ENCODE results near the gene AK2.

GRCh38 chr1:32960819-32961355 lies 75.8 kb downstream of the AK2 start:
- TF ChIP-seq TAF1 (IDR thresholded peaks at IDR 0.05; ENCODE audit: low read depth) (no peak), CEBPB (IDR thresholded peaks at IDR 0.05) (no peak), NFIC (IDR thresholded peaks at IDR 0.05) (no peak)

Measured in Ishikawa (cell line).